ENCODE measurements around the gene CHTOP. TPM values are rescaled to one million over a fixed set of nuclear protein-coding genes. Genes with fewer than 3 reads are reported as not detected.
A peak's percentile ranks its signal among the peaks of the same experiment; 100 is the strongest.

CHTOP gene
- polyA plus RNA-seq, 1 of the 3 experiments (the other 2 are of a cell fraction), result 84.9 TPM

- H2AFZ ChIP-seq (ENCODE audit: low read depth), result no peak overlapping the region
- DNase-seq, result no peak
- peak overlapping the region; percentile 67; the same call in 1 of the 2 replicates for H3K4me2 ChIP-seq
- no peak overlapping the region for H3K27ac ChIP-seq (ENCODE audit: low read depth in 2 of 2, low read length in 1 of 2)
- CTCF ChIA-PET, result interaction anchor here (2.0 to 8.0 kb wide), 5 partner anchors 10 to 102 kb away, joined by 10 to 100 read pairs (median 11); partner anchors contain the start of genes S100A1 and S100A13
- H4K20me1 ChIP-seq (ENCODE audit: insufficient read depth), result no peaks in the 10 kb centered on the region
- H3K79me2 ChIP-seq (ENCODE audit: insufficient read depth), result peaks cover 31% of the 10 kb centered on the region
- H3K4me1 ChIP-seq (ENCODE audit: control insufficient read depth in 1 of 2, insufficient read depth in 2 of 2, low read depth in 1 of 2, low read length in 1 of 2), result peaks cover 15 to 20% of the 10 kb centered on the region in 2 experiments; a peak in 3 of 4 replicates
- WGBS (ENCODE audit: low lambda C conversion rate), result 67% methylated on average over 5 of the region's 5 CpGs
- POLR2A ChIA-PET, result no interaction called here
- peaks cover 9% of the 10 kb centered on the region for H3F3A ChIP-seq (replicated peaks; ENCODE audit: insufficient read depth)
- no peak overlapping the region for H3K9ac ChIP-seq
- no peaks in the 10 kb centered on the region for H3K27me3 ChIP-seq (ENCODE audit: insufficient read depth)
- H3K4me3 ChIP-seq (ENCODE audit: low read depth in 2 of 2, low read length in 1 of 2), result no peak overlapping the region; a peak in 1 of 4 replicates
- no peaks in the 10 kb centered on the region for H3K9me2 ChIP-seq
- TF ChIP-seq EZH2phosphoT487 (IDR thresholded peaks at IDR 0.05; ENCODE audit: borderline replicate concordance, low read depth), result no peak
- no peak for TF ChIP-seq FOSL2 (IDR thresholded peaks at IDR 0.05; ENCODE audit: borderline replicate concordance, low read depth)
- TF ChIP-seq USF2 (IDR thresholded peaks at IDR 0.05; ENCODE audit: borderline replicate concordance, low read depth, low read length), result no peak
- TF ChIP-seq RXRA (IDR thresholded peaks at IDR 0.05; ENCODE audit: borderline replicate concordance, low read depth), result no peak
- no peak for TF ChIP-seq ELF1 (IDR thresholded peaks at IDR 0.05)
- no peak for TF ChIP-seq USF1 (IDR thresholded peaks at IDR 0.05; ENCODE audit: borderline replicate concordance, low read depth)
- no peak for TF ChIP-seq MXI1 (IDR thresholded peaks at IDR 0.05; ENCODE audit: low read depth, low read length)
- no peaks in the 10 kb centered on the region for H3K36me3 ChIP-seq (replicated peaks in 1 of 2; ENCODE audit: control insufficient read depth in 1 of 2, insufficient read depth in 2 of 2, low read length in 1 of 2)
- no peaks in the 10 kb centered on the region for H3K9me3 ChIP-seq
Measured at GRCh38 chr1:153613406-153613805, 20.5 kb upstream of the CHTOP start.

GRCh38 chr1:153614189-153614900, 19.5 kb upstream of the CHTOP start:
- peaks cover 9% of the 10 kb centered on the region for H3F3A ChIP-seq (replicated peaks; ENCODE audit: insufficient read depth)
- H3K4me2 ChIP-seq, result no peak overlapping the region
- peaks cover 22% of the 10 kb centered on the region; the same call in 1 of the 2 replicates for H3K79me2 ChIP-seq (ENCODE audit: insufficient read depth)
- CTCF ChIA-PET, result interaction anchor here (1.1 to 8.0 kb wide), 7 partner anchors 11 to 263 kb away, joined by 4 to 100 read pairs (median 10); partner anchors contain the start of genes CHTOP, S100A1 and S100A13
- H2AFZ ChIP-seq (ENCODE audit: low read depth), result no peak overlapping the region
- no peak overlapping the region for H3K4me3 ChIP-seq (ENCODE audit: low read depth in 2 of 2, low read length in 1 of 2)
- H3K36me3 ChIP-seq (replicated peaks in 1 of 2; ENCODE audit: control insufficient read depth in 1 of 2, insufficient read depth in 2 of 2, low read length in 1 of 2), result no peaks in the 10 kb centered on the region
- peaks cover 10 to 14% of the 10 kb centered on the region in 2 experiments; a peak in 3 of 4 replicates for H3K4me1 ChIP-seq (ENCODE audit: control insufficient read depth in 1 of 2, insufficient read depth in 2 of 2, low read depth in 1 of 2, low read length in 1 of 2)
- no peak overlapping the region for H3K27ac ChIP-seq (ENCODE audit: low read depth in 2 of 2, low read length in 1 of 2)
- H3K27me3 ChIP-seq (ENCODE audit: insufficient read depth), result no peaks in the 10 kb centered on the region
- no peak overlapping the region for H3K9ac ChIP-seq
- WGBS (ENCODE audit: low lambda C conversion rate), result 88% methylated on average over 2 of the region's 2 CpGs
- no peaks in the 10 kb centered on the region for H3K9me3 ChIP-seq
- no peaks in the 10 kb centered on the region for H3K9me2 ChIP-seq
- no peak for DNase-seq
- POLR2A ChIA-PET, result interaction anchor here (0.7 kb wide), 1 partner anchor 20 kb away, joined by 4 read pairs; no protein-coding TSS in a partner anchor
- H4K20me1 ChIP-seq (ENCODE audit: insufficient read depth), result no peaks in the 10 kb centered on the region
- TF ChIP-seq GABPA (IDR thresholded peaks at IDR 0.05; ENCODE audit: low read depth), result no peak
- TF ChIP-seq CHD2 (IDR thresholded peaks at IDR 0.05; ENCODE audit: low read length, partially characterized antibody), result no peak
- no peak for TF ChIP-seq SMC3 (IDR thresholded peaks at IDR 0.05; ENCODE audit: low read depth, low read length)
- no peak for TF ChIP-seq RAD21 (IDR thresholded peaks at IDR 0.05; ENCODE audit: low read length)
- TF ChIP-seq FOSL2 (IDR thresholded peaks at IDR 0.05; ENCODE audit: borderline replicate concordance, low read depth), result no peak
- no peak for TF ChIP-seq EZH2phosphoT487 (IDR thresholded peaks at IDR 0.05; ENCODE audit: borderline replicate concordance, low read depth)
